ENCODE results near the gene SEC14L2. TPM values are rescaled to one million over a fixed set of nuclear protein-coding genes. Genes with fewer than 3 reads are reported as not detected.

SEC14L2 gene
- total and polyA plus RNA-seq, 2 of the 4 experiments (the other 2 are of a cell fraction), result 38.7 to 54.8 TPM

DNA sequence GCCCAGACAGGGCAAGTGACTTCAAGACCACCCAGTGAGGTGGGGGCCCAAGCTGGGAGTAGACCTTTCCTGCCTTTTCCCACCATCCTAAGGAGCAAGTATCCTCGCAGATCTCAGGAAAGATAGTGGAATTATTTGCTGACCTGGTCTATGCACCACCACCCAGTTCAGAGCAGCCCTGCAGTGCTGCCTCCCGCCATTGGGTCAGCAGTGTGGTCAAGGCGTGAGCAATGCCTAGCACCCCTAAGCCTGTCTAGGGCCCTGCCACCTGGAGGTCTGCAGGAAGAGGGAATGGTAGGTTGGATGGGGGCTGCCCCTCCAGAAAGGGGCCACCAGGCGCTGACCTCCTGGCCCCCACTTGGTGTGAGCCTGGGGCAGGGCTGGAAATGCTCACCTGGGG lies 35.3 kb downstream of the SEC14L2 start:
- no TSS peak for BruUV-seq (replicated peaks)
- Histone ChIP-seq H2AK9ac (replicated peaks; ENCODE audit: low read depth, low read length, poor library complexity) (no peak overlapping the region), H2BK5ac (ENCODE audit: low read depth, low read length, poor library complexity, severe bottlenecking) (no peak overlapping the region), H2AFZ (replicated peaks; ENCODE audit: low read length, poor library complexity) (no peak overlapping the region), H3K4me3 (ENCODE audit: insufficient read depth, low read depth, low read length) (no peak overlapping the region), H4K8ac (ENCODE audit: low read depth in 2 of 2, low read length in 2 of 2) (no peak overlapping the region), H3K9me1 (ENCODE audit: insufficient read depth, low read length) (no peaks in the 10 kb centered on the region), H3K23ac (ENCODE audit: low read depth, low read length) (no peak overlapping the region), H3K79me1 (ENCODE audit: low read depth in 1 of 2, low read length in 2 of 2) (no peaks in the 10 kb centered on the region), H3K14ac (replicated peaks; ENCODE audit: low read depth, low read length) (no peak overlapping the region), H3K56ac (ENCODE audit: extremely low read depth, insufficient read depth, low read length) (no peak overlapping the region), H3K9ac (ENCODE audit: low read depth, low read length) (no peak overlapping the region), H3K18ac (ENCODE audit: low read depth, low read length) (no peak overlapping the region), H3K9me3 (ENCODE audit: control insufficient read depth, insufficient read depth, low read length) (no peaks in the 10 kb centered on the region), H3K4me2 (ENCODE audit: low read depth, low read length) (no peak overlapping the region), H4K91ac (ENCODE audit: insufficient read depth, low read depth, low read length) (no peak overlapping the region), H4K5ac (ENCODE audit: low read depth, low read length) (no peak overlapping the region), H2AK5ac (ENCODE audit: low read depth, low read length) (no peak overlapping the region), H3K27ac (ENCODE audit: insufficient read depth, low read length) (no peak overlapping the region), H4K20me1 (ENCODE audit: insufficient read depth, low read length) (no peaks in the 10 kb centered on the region), H2BK120ac (ENCODE audit: low read depth, low read length) (no peak overlapping the region), H2BK15ac (ENCODE audit: low read depth, low read length) (no peak overlapping the region), H3K4me1 (ENCODE audit: control insufficient read depth, insufficient read depth, low read length) (no peaks in the 10 kb centered on the region), H2BK20ac (ENCODE audit: low read depth, low read length) (no peak overlapping the region), H3K4ac (ENCODE audit: low read depth, low read length) (no peak overlapping the region), H3K36me3 (ENCODE audit: control insufficient read depth, insufficient read depth, low read length) (peaks cover 6% of the 10 kb centered on the region; the same call in 1 of the 2 replicates), H3K27me3 (ENCODE audit: control insufficient read depth, insufficient read depth, low read length) (no peaks in the 10 kb centered on the region)
- ChIA-PET POLR2A (ENCODE audit: unreplicated experiment) (interaction anchor here (0.6 kb wide), 1 partner anchor 25 kb away, joined by 6 read pairs; no protein-coding TSS in a partner anchor), CTCF (no interaction called here)
- no peak for ATAC-seq (ENCODE audit: low read depth)
- WGBS, 2 experiments (ENCODE audit: extremely low coverage in 2 of 2, insufficient read length in 1 of 2), result no CpG with 5 or more reads among the region's 4 CpGs
- in situ Hi-C loops (cut with MboI; ENCODE audit: low sequenced_read_pairs) (no loop called here), dilution Hi-C loops (cut with HindIII; ENCODE audit: low sequenced_read_pairs, unreplicated experiment) (no loop called here), intact Hi-C loops (cut with micrococcal nuclease) (no loop called here)
- no peak for TF ChIP-seq NFE2L2 (IDR thresholded peaks at IDR 0.05; ENCODE audit: low read depth, low read length)
- no peak for DNase-seq
